ENCODE measurements around the gene DZIP1.

Gene DZIP1

DNA sequence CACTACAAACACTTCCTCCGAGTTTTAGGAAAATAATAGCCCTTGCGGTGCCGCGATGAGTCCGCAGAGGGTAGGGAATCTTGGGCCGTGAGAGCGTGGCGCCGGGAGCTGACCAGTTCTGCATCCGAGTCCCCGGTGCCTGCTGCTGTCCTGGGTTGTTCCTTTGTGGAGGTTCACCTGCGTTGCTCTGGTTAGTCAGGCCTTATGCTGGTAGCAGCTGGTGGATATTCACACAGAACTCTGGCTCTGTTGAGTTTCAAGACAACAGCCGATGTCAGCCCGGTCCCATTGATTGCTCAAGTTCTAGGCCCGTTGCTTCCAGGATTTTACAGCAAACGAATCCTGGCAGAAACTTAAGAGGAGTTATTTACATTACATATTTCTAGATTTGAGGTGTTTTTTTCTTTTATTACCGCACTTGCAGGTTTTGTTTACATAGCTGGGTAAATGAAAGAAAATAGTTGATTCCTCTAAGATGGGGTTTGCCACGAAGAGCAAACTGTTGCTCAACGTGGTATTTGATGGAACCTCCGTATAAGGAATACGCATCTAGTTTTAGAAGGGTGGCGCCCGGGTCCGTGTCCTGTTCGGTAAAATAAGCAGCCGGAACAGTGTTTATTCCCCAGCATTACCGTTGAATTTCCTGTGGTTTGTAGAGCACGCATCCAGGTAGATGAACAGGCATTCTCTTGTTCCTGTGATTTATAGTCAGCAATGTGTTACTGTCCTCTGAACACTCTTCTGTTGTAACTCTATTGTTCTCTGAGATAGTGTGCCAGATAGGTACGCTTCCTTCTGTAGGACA is 90.7 kb downstream of the DZIP1 start:
- Histone ChIP-seq H3K4me1 (ENCODE audit: control insufficient read depth, insufficient read depth, low read length) (no peaks in the 10 kb centered on the region), H3K9me3 (ENCODE audit: control insufficient read depth, low read length) (no peaks in the 10 kb centered on the region), H3K36me3 (ENCODE audit: control insufficient read depth, insufficient read depth, low read length) (no peaks in the 10 kb centered on the region), H3K27me3 (ENCODE audit: control insufficient read depth, insufficient read depth, low read length, poor library complexity, severe bottlenecking) (peaks cover 41% of the 10 kb centered on the region), H3K4me3 (ENCODE audit: insufficient read depth, low read depth, low read length) (peak overlapping the region; percentile 42), H3K27ac (ENCODE audit: insufficient read depth, low read depth, low read length, poor library complexity, severe bottlenecking) (no peak overlapping the region)
- 38% methylated on average over 28 to 29 of the region's 29 CpGs for WGBS, 2 experiments

DNA sequence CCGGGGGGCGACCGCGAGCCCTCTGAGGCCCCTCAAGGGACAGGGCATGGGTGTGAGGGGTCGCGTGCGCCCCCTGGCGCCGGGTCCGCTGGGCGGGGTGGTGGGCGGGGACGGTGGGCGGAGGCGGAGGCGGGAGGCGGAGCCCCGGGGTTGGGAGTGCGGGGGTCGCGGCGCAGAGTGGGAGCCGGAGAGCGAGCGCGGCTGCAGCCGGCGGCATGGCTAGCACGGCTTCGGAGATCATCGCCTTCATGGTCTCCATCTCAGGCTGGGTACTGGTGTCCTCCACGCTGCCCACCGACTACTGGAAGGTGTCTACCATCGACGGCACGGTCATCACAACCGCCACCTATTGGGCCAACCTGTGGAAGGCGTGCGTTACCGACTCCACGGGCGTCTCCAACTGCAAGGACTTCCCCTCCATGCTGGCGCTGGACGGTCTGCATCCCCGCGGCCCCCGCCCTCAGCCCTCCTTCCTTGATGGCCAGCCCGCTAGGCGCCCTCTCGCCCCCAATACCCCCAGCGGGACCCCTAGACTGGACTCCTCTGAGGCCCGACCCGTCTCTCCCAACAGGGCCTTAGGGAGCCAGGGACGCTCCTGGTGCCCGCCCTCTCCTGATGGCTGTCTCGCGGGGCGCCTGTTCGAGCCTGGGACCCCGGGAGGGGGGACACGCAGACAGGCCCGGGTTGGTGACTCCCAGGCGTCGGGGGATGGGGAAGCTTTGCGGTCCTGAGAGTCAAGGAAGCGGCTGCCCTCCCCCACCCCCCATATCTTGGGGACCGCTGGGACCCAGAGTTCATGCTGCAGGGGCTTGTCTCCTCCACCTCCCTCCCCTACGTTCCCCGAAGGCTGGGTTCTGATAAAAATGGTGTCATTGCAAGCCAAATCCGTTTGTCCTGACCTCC is 91.7 kb downstream of the DZIP1 start, which contains the start of gene CLDN10:
CLDN10 (plus strand) TSS at position 182 of the 903 bp plus-strand sequence; CDS start at position 216, 34 bp downstream.
- H3K27ac ChIP-seq (ENCODE audit: insufficient read depth, low read depth, low read length, poor library complexity, severe bottlenecking) = no peak within 1 kb of the TSS
- H3K4me1 ChIP-seq (ENCODE audit: control insufficient read depth, insufficient read depth, low read length) = no peaks in the 10 kb centered on the region
- WGBS, 2 experiments = 0 to 1% methylated on average over 70 of the region's 70 CpGs
- H3K27me3 ChIP-seq (ENCODE audit: control insufficient read depth, insufficient read depth, low read length, poor library complexity, severe bottlenecking) = peaks cover 41% of the 10 kb centered on the region
- peak within 1 kb of the TSS; percentile 42 for H3K4me3 ChIP-seq (ENCODE audit: insufficient read depth, low read depth, low read length)
- no peaks in the 10 kb centered on the region for H3K9me3 ChIP-seq (ENCODE audit: control insufficient read depth, low read length)
- no peaks in the 10 kb centered on the region for H3K36me3 ChIP-seq (ENCODE audit: control insufficient read depth, insufficient read depth, low read length)

DNA sequence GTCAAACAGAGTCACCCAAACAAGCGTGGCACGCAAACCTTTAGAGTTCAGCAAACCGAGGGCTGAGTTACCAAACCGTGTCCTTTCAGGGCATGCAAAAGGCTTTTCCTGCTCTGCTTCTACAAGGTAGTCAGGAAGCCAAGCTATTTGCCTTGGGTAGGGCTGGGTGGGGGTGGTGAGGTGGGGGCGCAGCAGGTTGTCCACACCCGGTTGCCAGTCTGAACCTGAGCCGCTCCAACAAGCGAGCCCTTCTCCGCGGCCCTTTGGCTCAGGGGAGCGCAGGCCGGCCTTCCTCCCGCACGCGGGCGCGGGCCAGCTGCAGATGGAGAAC is 92.3 kb downstream of the DZIP1 start:
- Histone ChIP-seq H3K36me3 (ENCODE audit: control insufficient read depth, insufficient read depth, low read length) (no peaks in the 10 kb centered on the region), H3K27ac (ENCODE audit: insufficient read depth, low read depth, low read length, poor library complexity, severe bottlenecking) (no peak overlapping the region), H3K4me1 (ENCODE audit: control insufficient read depth, insufficient read depth, low read length) (no peaks in the 10 kb centered on the region), H3K27me3 (ENCODE audit: control insufficient read depth, insufficient read depth, low read length, poor library complexity, severe bottlenecking) (peaks cover 41% of the 10 kb centered on the region), H3K4me3 (ENCODE audit: insufficient read depth, low read depth, low read length) (peak overlapping the region; percentile 42), H3K9me3 (ENCODE audit: control insufficient read depth, low read length) (no peaks in the 10 kb centered on the region)
- WGBS, 2 experiments = 13 to 16% methylated on average over 17 of the region's 17 CpGs

DNA sequence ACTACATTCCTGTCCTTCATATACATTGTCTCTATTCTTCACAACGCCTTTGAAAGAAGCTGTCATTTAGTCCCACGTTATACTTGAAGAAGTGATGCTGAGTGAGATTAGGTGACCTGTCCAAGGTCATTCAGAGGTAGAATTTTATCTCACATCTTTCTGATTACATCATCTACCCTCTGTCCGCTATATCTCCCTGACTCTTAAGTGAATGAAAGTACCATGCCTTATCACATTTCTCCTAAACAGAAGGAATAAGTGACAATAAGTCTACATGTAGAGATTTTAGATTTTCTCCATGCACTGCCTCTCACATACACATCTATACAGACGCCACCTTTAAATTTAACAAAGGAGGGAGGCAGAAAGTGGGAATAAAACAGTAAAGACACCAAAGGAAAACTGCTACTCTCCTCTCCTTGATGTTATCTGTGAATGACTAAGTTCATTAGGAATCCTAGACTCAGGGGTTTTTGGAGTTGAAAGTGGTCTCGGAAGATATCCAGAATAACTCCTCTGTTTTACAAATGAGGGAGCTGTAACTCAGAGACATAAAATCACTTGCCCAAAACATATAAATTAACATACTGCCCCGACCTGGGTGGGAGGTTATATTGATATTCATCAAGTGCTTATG is 96.9 kb downstream of the DZIP1 start:
- WGBS, 2 experiments = 80 to 91% methylated on average over 4 to 6 of the region's 6 CpGs
- no peaks in the 10 kb centered on the region for H3K4me1 ChIP-seq (ENCODE audit: control insufficient read depth, insufficient read depth, low read length)
- no peaks in the 10 kb centered on the region for H3K36me3 ChIP-seq (ENCODE audit: control insufficient read depth, insufficient read depth, low read length)
- H3K4me3 ChIP-seq (ENCODE audit: insufficient read depth, low read depth, low read length) = no peak overlapping the region
- no peaks in the 10 kb centered on the region for H3K9me3 ChIP-seq (ENCODE audit: control insufficient read depth, low read length)
- H3K27ac ChIP-seq (ENCODE audit: insufficient read depth, low read depth, low read length, poor library complexity, severe bottlenecking) = no peak overlapping the region
- peaks cover 17% of the 10 kb centered on the region for H3K27me3 ChIP-seq (ENCODE audit: control insufficient read depth, insufficient read depth, low read length, poor library complexity, severe bottlenecking)

DNA sequence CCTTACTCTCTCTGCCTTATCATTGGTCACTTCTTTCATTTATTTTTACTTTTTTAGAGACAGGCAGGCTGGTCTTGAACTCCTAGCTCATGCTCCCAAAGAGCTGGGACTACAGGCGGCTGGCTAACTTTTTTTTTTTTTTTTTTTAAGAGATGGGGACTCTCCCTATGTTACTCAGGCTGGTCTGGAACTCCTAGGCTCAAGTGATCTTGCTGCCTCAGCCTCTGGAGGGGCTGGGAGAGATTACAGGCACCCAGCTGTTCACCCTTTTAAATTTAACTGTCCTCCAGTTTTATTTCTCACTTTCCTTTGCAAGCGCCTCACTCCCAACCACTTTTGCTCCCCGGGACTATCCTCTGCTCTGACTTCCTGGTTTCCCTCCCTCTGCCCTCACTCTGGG is 97.6 kb downstream of the DZIP1 start:
- 22 to 32% methylated on average over 3 of the region's 3 CpGs for WGBS, 2 experiments
- no peaks in the 10 kb centered on the region for H3K9me3 ChIP-seq (ENCODE audit: control insufficient read depth, low read length)
- H3K27me3 ChIP-seq (ENCODE audit: control insufficient read depth, insufficient read depth, low read length, poor library complexity, severe bottlenecking) = peaks cover 10% of the 10 kb centered on the region
- H3K4me3 ChIP-seq (ENCODE audit: insufficient read depth, low read depth, low read length) = no peak overlapping the region
- no peaks in the 10 kb centered on the region for H3K4me1 ChIP-seq (ENCODE audit: control insufficient read depth, insufficient read depth, low read length)
- no peaks in the 10 kb centered on the region for H3K36me3 ChIP-seq (ENCODE audit: control insufficient read depth, insufficient read depth, low read length)
- H3K27ac ChIP-seq (ENCODE audit: insufficient read depth, low read depth, low read length, poor library complexity, severe bottlenecking) = no peak overlapping the region

DNA sequence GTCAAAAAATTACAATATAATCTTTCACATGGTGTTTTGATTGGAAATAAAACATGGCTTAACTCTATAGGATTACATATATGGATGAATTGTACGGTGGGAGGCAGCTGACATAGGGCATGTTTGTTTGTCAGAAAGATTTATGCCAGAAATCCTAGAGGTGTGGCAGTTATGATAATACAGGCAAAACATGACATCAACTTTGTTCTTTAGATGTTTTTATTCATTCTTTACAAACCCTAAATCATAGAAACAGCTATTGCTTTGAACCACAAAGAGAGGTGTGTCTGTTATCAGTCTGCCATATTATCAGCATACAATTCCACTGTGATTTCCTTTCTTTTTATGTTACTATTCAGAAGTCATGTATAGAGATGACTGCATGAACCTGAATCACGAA is 100.2 kb downstream of the DZIP1 start:
- Histone ChIP-seq H3K27me3 (ENCODE audit: control insufficient read depth, insufficient read depth, low read length, poor library complexity, severe bottlenecking) (no peaks in the 10 kb centered on the region), H3K4me1 (ENCODE audit: control insufficient read depth, insufficient read depth, low read length) (no peaks in the 10 kb centered on the region), H3K27ac (ENCODE audit: insufficient read depth, low read depth, low read length, poor library complexity, severe bottlenecking) (no peak overlapping the region), H3K4me3 (ENCODE audit: insufficient read depth, low read depth, low read length) (no peak overlapping the region), H3K9me3 (ENCODE audit: control insufficient read depth, low read length) (no peaks in the 10 kb centered on the region), H3K36me3 (ENCODE audit: control insufficient read depth, insufficient read depth, low read length) (no peaks in the 10 kb centered on the region)
- 90% methylated on average over 2 of the region's 2 CpGs; no CpG with 5 or more reads in 1 of the 2 experiments for WGBS, 2 experiments

DNA sequence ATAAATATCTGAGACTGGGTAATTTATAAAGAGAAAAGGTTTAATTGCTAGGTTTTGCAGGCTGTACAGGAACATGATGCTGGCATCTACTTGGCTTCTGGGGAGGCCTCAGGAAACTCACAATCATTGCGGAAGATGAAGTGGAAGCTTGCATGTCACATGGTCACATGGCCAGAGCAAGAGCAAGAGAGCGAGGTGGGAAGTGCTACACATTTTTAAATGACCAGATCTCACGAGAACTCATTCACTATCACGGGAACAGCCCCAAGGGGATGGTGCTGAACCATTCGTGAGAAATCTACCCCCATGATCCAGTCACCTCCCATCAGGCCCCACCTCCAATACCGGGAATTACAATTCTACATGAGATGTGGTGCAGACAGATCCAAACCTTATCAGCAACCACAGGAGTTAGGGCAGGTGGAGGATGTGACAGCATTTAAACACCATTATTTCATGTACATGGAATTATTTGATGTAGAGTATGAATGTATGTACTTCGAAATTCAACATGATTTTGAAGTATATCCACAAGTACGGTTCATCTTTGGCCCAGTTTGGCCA is 102.5 kb downstream of the DZIP1 start:
- WGBS, 2 experiments = 82 to 89% methylated on average over 5 to 8 of the region's 8 CpGs
- H3K9me3 ChIP-seq (ENCODE audit: control insufficient read depth, low read length) = no peaks in the 10 kb centered on the region
- no peak overlapping the region for H3K4me3 ChIP-seq (ENCODE audit: insufficient read depth, low read depth, low read length)
- H3K36me3 ChIP-seq (ENCODE audit: control insufficient read depth, insufficient read depth, low read length) = no peaks in the 10 kb centered on the region
- no peaks in the 10 kb centered on the region for H3K4me1 ChIP-seq (ENCODE audit: control insufficient read depth, insufficient read depth, low read length)
- no peak overlapping the region for H3K27ac ChIP-seq (ENCODE audit: insufficient read depth, low read depth, low read length, poor library complexity, severe bottlenecking)
- H3K27me3 ChIP-seq (ENCODE audit: control insufficient read depth, insufficient read depth, low read length, poor library complexity, severe bottlenecking) = no peaks in the 10 kb centered on the region

DNA sequence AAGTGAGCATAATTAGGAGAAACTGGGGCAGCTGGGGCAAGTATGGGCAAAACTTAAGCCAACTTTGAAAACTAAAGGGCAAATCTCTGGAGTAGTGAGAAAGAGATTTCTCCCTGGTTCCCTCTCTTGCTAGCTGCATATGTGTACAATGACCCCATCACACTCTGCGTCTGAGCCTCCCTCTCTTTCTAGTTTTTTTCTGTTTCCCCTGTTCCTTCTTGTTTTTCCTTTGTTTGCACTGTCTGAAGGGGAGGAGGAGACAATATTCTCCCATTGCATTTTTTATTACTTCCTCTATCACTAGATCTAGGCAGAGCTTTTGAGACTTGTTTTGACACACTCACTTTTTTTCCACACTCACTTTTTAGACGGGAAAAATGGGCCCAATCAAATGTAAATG is 103.2 kb downstream of the DZIP1 start:
- no peak overlapping the region for H3K27ac ChIP-seq (ENCODE audit: insufficient read depth, low read depth, low read length, poor library complexity, severe bottlenecking)
- 73 to 74% methylated on average over 2 of the region's 2 CpGs for WGBS, 2 experiments
- H3K4me3 ChIP-seq (ENCODE audit: insufficient read depth, low read depth, low read length) = no peak overlapping the region
- no peaks in the 10 kb centered on the region for H3K9me3 ChIP-seq (ENCODE audit: control insufficient read depth, low read length)
- H3K4me1 ChIP-seq (ENCODE audit: control insufficient read depth, insufficient read depth, low read length) = no peaks in the 10 kb centered on the region
- no peaks in the 10 kb centered on the region for H3K36me3 ChIP-seq (ENCODE audit: control insufficient read depth, insufficient read depth, low read length)
- no peaks in the 10 kb centered on the region for H3K27me3 ChIP-seq (ENCODE audit: control insufficient read depth, insufficient read depth, low read length, poor library complexity, severe bottlenecking)

DNA sequence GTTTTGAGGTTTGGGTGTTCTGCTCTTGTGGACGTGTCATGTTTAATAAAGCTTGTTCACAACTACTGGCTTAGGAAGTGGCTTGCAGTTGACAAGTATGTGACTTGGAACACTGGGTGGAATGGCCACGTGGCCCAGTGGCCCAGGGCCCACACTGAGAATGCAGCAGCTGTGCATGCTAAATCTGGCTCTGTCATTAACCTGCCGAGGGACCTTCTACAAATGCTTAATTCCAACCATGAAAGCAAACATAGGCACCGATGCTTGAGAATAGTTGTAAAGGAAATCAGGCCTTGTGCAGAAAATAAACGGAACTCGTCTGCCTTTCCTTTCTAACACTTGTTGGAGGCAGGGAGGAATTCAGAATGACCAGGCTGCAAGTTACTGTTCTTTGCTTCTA is 103.6 kb downstream of the DZIP1 start:
- Histone ChIP-seq H3K27me3 (ENCODE audit: control insufficient read depth, insufficient read depth, low read length, poor library complexity, severe bottlenecking) (no peaks in the 10 kb centered on the region), H3K4me1 (ENCODE audit: control insufficient read depth, insufficient read depth, low read length) (no peaks in the 10 kb centered on the region), H3K27ac (ENCODE audit: insufficient read depth, low read depth, low read length, poor library complexity, severe bottlenecking) (no peak overlapping the region), H3K4me3 (ENCODE audit: insufficient read depth, low read depth, low read length) (no peak overlapping the region), H3K9me3 (ENCODE audit: control insufficient read depth, low read length) (no peaks in the 10 kb centered on the region), H3K36me3 (ENCODE audit: control insufficient read depth, insufficient read depth, low read length) (no peaks in the 10 kb centered on the region)
- WGBS, 2 experiments = 80% methylated on average over 6 of the region's 6 CpGs

All from ectodermal cell (in vitro differentiated cells).